Progenitor cell of endocrine pancreas (in vitro differentiated cells): ENCODE data around the gene SVEP1. TPM values are rescaled to one million over a fixed set of nuclear protein-coding genes. Genes with fewer than 3 reads are reported as not detected.

Source experiments
- DNase-seq: peaks from one replicate; pipeline ENCODE4 v3.0.0; 2021; ENCODE audit warnings: low spot score; ENCODE audit not compliant: unreplicated experiment
- H3K27ac Mint-ChIP-seq: 2 replicates; pipeline ENCODE4 v1.8.0; 2021; ENCODE audit warnings: mild to moderate bottlenecking, moderate library complexity, mixed read lengths
- H3K27me3 Mint-ChIP-seq: 2 replicates; pipeline ENCODE4 v1.8.0; 2021; ENCODE audit warnings: mixed read lengths
- H3K36me3 Mint-ChIP-seq: 2 replicates; pipeline ENCODE4 v1.8.0; 2022; ENCODE audit warnings: mixed read lengths; ENCODE audit not compliant: insufficient read depth
- H3K4me1 Mint-ChIP-seq: 2 replicates; pipeline ENCODE4 v1.8.0; 2021; ENCODE audit warnings: low read depth, mixed read lengths
- H3K4me3 Mint-ChIP-seq: 2 replicates; pipeline ENCODE4 v1.8.0; 2021; ENCODE audit warnings: low read depth, mild to moderate bottlenecking, moderate library complexity, mixed read lengths
- H3K9me3 Mint-ChIP-seq: 2 replicates; pipeline ENCODE4 v1.8.0; 2021; ENCODE audit warnings: low read depth, mixed read lengths
- total RNA-seq: library from RNA; stranded (reverse); gene quantifications from 2 replicates; pipeline ENCODE4 v1.2.1, GENCODE V29; 2021
- TF ChIP-seq, protein P1 (sequence below): fragments of 200-600 bp; sonication (generic); IDR thresholded peaks from one replicate; pipeline ENCODE4 v1.5.0; 2021; ENCODE audit warnings: antibody characterized with exemption, mild to moderate bottlenecking; ENCODE audit not compliant: unreplicated experiment

Gene SVEP1
- total RNA-seq, 1 donor from 2014 or later = 0.26 TPM

DNA sequence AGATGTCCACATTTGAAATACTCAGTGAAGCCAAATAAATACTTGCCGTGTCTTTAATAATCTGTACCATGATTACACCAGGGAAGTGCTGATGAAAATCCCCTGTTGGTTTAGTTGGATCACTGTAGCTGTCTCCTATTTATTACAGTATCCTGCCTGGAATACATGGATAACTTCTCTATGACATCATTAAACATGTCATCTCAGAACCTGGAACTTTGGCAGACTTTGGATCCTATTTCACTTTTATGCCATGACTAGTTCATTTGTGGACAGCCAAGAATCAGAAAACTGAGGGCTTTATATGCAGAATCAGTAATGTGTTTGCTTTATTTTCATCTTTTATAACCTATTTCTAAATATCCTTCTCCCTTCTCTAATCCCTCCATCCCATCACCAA lies 241.8 kb downstream of the SVEP1 start, which contains the start of gene TXNDC8:
TSS of gene TXNDC8 (minus strand) at position 137 of the 400 bp plus-strand sequence.
- H3K4me3 Mint-ChIP-seq = no peak within 1 kb of the TSS
- no peaks in the 10 kb centered on the region for H3K9me3 Mint-ChIP-seq
- no peaks in the 10 kb centered on the region for H3K27me3 Mint-ChIP-seq
- no peaks in the 10 kb centered on the region for H3K4me1 Mint-ChIP-seq
- TF ChIP-seq, protein P1, sequence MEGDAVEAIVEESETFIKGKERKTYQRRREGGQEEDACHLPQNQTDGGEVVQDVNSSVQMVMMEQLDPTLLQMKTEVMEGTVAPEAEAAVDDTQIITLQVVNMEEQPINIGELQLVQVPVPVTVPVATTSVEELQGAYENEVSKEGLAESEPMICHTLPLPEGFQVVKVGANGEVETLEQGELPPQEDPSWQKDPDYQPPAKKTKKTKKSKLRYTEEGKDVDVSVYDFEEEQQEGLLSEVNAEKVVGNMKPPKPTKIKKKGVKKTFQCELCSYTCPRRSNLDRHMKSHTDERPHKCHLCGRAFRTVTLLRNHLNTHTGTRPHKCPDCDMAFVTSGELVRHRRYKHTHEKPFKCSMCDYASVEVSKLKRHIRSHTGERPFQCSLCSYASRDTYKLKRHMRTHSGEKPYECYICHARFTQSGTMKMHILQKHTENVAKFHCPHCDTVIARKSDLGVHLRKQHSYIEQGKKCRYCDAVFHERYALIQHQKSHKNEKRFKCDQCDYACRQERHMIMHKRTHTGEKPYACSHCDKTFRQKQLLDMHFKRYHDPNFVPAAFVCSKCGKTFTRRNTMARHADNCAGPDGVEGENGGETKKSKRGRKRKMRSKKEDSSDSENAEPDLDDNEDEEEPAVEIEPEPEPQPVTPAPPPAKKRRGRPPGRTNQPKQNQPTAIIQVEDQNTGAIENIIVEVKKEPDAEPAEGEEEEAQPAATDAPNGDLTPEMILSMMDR = no peak
- DNase-seq = no peak
- H3K27ac Mint-ChIP-seq = no peak within 1 kb of the TSS
- no peaks in the 10 kb centered on the region for H3K36me3 Mint-ChIP-seq

DNA sequence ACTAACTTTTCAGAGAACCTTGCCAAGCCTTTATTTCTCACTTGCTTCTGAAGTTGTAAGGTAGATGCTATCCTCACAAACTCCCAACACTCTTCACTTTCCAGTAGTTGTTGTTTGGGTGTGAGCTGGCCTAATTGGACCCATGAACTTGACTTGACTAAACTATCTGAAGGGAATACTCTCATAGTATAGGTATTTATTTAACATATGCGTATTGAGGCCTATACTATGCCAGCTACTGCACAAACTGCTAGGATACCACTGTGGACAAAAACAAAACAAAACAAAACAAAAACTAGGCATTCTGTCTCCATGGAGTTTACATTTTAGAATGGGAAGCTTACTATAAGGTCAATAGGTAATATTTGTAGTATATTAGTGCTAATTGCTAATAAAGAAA lies 243.2 kb downstream of the SVEP1 start:
- no peaks in the 10 kb centered on the region for H3K9me3 Mint-ChIP-seq
- no peaks in the 10 kb centered on the region for H3K4me1 Mint-ChIP-seq
- TF ChIP-seq, protein P1 = no peak
- H3K4me3 Mint-ChIP-seq = no peak overlapping the region
- H3K27me3 Mint-ChIP-seq = no peaks in the 10 kb centered on the region
- H3K36me3 Mint-ChIP-seq = no peaks in the 10 kb centered on the region
- no peak for DNase-seq
- no peak overlapping the region for H3K27ac Mint-ChIP-seq

DNA sequence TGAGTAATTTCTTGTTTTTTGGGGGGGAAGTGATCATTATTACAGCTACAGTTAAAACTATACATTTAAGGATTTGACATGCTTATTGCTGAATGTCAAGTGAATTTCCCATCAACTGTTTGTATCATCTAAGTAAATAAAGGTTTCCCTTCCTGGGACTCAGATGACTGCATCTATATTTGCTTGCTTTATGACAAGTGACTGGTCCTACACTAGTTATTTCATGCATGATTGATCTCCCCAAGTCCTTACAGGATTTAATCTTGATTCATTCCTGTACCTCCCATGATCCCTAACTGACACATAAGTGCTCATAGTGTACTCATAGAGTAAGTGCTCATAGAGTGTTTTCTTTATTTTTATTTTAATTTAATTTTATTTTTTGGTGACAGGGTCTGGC lies 244.7 kb downstream of the SVEP1 start:
- Mint-ChIP-seq H3K9me3 (no peaks in the 10 kb centered on the region), H3K27ac (no peak overlapping the region), H3K4me1 (no peaks in the 10 kb centered on the region), H3K27me3 (no peaks in the 10 kb centered on the region), H3K4me3 (no peak overlapping the region), H3K36me3 (no peaks in the 10 kb centered on the region)
- TF ChIP-seq, protein P1 = no peak
- no peak for DNase-seq

DNA sequence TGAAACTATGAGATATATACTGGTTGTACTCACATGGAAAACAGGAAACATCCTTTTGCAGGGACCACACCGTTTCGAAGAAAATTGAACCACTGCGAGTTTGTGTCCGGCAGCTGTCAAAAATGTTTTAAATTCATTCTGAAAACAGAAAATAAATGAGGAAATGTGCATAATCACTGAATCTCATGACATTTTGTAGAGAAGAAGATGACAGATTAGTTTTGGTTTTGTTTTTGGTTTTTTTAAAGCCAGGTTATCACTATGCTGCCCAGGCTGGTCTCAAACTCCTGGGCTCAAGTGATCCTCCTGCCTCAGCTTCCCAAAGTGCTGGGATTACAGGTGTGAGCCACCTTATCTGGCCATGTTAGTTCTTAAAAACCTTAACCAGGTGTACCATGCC lies 245.4 kb downstream of the SVEP1 start:
- Mint-ChIP-seq H3K36me3 (no peaks in the 10 kb centered on the region), H3K27ac (no peak overlapping the region), H3K9me3 (no peaks in the 10 kb centered on the region), H3K4me1 (no peaks in the 10 kb centered on the region), H3K27me3 (no peaks in the 10 kb centered on the region), H3K4me3 (no peak overlapping the region)
- TF ChIP-seq, protein P1 = no peak
- DNase-seq = no peak

DNA sequence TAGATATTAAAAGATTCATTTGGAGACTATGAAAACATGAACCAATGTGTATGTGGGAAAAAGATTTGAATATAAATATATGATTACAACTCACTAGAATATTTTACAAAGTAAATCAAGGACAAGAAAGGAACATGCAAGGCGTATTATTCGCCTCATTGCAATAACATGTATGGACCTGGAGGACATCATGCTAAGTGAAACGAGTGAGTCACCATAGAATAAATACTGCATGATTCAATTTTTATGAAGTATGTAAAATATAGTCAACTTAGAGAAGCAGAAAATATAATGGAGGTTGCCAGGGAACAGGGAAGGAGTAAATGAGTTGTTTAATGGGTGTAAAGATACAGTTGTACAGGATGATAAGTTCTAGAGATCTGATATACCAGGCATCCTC lies 246.8 kb downstream of the SVEP1 start:
- Mint-ChIP-seq H3K4me1 (no peaks in the 10 kb centered on the region), H3K27me3 (no peaks in the 10 kb centered on the region), H3K9me3 (no peaks in the 10 kb centered on the region), H3K4me3 (no peak overlapping the region), H3K27ac (no peak overlapping the region), H3K36me3 (no peaks in the 10 kb centered on the region)
- TF ChIP-seq, protein P1 = no peak
- DNase-seq = no peak
